ENCODE results near the gene C1orf232.
A peak's percentile ranks its signal among the peaks of the same experiment; 100 is the strongest.

The C1orf232 gene

GRCh38 chr1:26158271-26158907 is 10.4 kb downstream of the C1orf232 start:
- DNase-seq (ENCODE audit: low read depth in 2 of 2, low spot score in 1 of 2): no peak

DNA sequence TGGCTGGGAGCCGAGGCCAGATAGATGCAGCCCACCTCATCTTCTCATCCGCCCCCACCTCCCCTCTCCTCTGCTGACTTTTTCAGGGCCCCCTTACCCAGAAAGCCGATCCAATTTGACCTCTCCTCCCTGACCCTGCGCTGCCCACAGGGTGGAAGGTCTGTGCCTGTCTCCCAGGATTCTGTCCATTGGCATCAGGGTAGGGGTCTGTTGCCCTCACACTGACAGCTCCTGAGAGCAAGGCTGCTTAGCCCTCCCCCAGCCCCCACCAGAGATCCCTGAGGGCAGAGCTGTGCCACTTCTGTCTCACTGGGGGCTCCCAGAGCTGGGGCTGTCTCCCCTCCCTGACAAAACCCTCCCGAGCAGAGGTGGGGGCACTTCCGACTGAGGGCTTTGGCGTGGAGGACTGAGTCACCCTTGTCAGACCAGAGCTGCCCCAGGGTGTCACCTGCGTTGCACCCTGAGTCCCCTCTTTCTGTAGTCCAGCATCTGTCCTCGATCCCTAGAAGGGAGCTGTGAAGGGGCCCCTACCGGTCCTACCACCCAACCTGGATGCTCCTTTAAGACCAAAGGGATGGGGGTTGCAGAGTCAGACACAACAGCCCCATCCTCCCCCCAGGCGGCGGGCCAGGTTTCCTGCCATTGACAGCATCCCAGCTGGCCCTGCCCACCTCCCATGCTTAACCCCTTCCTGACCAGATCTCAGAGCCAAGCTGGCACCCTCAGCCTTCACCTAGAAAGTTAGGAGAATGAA is 12.3 kb downstream of the C1orf232 start:
- DNase-seq (ENCODE audit: low read depth in 2 of 2, low spot score in 1 of 2): no peak

GRCh38 chr1:26155370-26156284 is 13.1 kb downstream of the C1orf232 start:
- DNase-seq (ENCODE audit: low read depth in 2 of 2, low spot score in 1 of 2): no peak

- DNase-seq (ENCODE audit: low read depth in 2 of 2, low spot score in 1 of 2): no peak
These were observed 14.0 kb downstream of the C1orf232 start for GRCh38 chr1:26154750-26155149.

- no peak for DNase-seq (ENCODE audit: low read depth in 2 of 2, low spot score in 1 of 2)
These were observed 14.7 kb downstream of the C1orf232 start for GRCh38 chr1:26153966-26154532.

GRCh38 chr1:26148887-26149286 is 19.9 kb downstream of the C1orf232 start:
- no peak for DNase-seq (ENCODE audit: low read depth in 2 of 2, low spot score in 1 of 2)

DNA sequence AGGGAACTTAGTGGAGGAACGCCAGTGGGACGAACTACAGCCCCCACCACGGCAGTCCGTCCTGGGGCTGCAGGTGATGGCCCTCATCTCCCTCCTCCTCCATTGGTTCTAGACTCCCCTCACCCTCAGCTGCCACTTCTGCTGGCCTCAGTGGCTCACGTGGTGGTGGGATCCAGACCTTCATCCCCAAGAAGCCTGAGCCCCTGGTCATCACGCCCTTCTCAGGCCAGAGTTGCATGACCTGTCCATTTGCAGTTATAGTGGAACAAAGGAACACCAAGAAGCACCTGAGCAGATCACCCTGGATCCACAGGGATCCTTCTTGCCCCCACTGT is 22.8 kb downstream of the C1orf232 start:
- no peak for DNase-seq (ENCODE audit: low read depth in 2 of 2, low spot score in 1 of 2)

- DNase-seq (ENCODE audit: low read depth in 2 of 2, low spot score in 1 of 2): peak; percentile 50 to 59
These were observed 23.5 kb downstream of the C1orf232 start for GRCh38 chr1:26145041-26145959.

- DNase-seq (ENCODE audit: low read depth in 2 of 2, low spot score in 1 of 2): no peak
These were observed 26.6 kb downstream of the C1orf232 start for GRCh38 chr1:26142159-26142558.

DNA sequence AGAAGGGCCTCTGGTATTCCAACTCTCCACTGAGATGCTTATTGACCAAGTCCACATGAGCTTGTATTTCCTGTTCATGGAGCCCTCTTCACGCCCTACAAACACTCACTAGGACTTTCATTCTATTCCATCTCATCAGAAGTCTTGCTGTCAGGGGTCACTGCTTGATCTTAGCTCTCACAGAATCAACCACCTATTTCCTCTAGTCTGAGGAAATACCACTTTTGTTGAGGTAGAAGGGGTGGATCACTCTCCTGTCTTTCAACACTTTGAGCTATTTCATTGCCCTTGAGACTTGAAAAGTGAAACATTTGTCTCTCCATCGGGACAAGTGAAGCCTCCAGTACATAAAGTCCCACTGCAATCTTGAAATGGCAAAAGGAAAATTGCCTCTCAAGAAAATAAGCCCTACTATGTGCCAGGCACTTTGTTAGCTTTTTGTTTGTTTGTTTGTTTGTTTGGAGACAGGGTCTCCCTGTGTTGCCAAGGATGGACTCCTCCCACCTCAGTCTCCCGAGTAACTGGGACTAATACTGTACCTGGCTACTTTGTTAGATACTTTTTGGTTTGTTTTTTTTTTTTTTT is 29.7 kb downstream of the C1orf232 start:
- no peak for DNase-seq (ENCODE audit: low read depth in 2 of 2, low spot score in 1 of 2)

GRCh38 chr1:26134466-26134865 is 34.3 kb downstream of the C1orf232 start:
- no peak for DNase-seq (ENCODE audit: low read depth in 2 of 2, low spot score in 1 of 2)

GRCh38 chr1:26132834-26133167 is 36.0 kb downstream of the C1orf232 start:
- DNase-seq (ENCODE audit: low read depth in 2 of 2, low spot score in 1 of 2): no peak

DNA sequence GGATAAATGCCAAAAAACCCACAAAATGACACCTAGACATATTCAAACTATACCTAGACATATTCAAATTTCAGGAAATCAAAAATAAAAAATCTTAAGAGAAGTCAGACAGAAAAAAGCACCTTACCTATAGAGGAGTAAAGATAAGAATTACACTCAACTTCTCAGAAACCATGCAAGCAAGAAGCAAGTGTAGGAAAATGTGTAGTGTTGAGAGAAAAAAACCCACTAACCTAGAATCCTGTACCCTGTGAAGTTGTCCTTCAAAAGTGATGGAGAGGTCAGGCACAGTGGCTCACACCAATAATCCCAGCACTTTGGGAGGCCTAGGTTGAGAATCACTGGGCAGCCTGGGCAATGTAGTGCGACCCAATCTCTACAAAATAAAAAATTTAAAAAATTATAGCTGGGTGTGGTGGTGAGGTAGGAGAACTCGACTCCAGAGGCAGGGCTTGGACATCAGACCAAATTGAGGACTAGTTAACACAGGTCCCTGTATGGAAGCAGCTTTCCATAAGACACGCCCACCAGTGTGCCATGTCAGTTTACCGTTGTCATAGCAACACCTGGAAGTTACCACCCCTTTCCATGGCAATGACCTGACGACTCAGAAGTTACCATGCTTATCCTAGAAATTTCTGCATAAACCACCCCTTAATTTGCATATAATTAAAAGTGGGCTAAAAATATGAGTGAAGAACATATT is 36.5 kb downstream of the C1orf232 start:
- DNase-seq (ENCODE audit: low read depth in 2 of 2, low spot score in 1 of 2): no peak

GRCh38 chr1:26130695-26131094 is 38.1 kb downstream of the C1orf232 start:
- no peak for DNase-seq (ENCODE audit: low read depth in 2 of 2, low spot score in 1 of 2)

DNA sequence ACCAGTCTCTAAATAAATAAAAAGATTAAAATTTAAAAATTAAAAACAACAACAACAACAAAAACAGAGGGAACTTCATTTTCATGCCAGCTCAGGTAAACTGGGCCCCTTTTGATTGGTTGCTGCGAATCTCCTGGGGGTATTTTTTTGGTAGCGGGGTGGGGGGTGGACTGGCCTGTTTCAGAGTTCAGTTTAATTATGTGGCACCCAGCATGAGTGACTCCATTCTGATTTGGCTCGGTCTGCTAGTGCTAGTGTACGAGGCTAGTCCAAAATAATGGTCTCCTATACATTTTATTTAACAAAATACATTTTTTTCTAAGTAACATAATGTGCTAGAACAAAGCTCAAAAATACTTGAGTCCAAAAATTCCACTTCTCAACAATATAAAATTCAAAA is 39.0 kb downstream of the C1orf232 start:
- no peak for DNase-seq (ENCODE audit: low read depth in 2 of 2, low spot score in 1 of 2)

DNA sequence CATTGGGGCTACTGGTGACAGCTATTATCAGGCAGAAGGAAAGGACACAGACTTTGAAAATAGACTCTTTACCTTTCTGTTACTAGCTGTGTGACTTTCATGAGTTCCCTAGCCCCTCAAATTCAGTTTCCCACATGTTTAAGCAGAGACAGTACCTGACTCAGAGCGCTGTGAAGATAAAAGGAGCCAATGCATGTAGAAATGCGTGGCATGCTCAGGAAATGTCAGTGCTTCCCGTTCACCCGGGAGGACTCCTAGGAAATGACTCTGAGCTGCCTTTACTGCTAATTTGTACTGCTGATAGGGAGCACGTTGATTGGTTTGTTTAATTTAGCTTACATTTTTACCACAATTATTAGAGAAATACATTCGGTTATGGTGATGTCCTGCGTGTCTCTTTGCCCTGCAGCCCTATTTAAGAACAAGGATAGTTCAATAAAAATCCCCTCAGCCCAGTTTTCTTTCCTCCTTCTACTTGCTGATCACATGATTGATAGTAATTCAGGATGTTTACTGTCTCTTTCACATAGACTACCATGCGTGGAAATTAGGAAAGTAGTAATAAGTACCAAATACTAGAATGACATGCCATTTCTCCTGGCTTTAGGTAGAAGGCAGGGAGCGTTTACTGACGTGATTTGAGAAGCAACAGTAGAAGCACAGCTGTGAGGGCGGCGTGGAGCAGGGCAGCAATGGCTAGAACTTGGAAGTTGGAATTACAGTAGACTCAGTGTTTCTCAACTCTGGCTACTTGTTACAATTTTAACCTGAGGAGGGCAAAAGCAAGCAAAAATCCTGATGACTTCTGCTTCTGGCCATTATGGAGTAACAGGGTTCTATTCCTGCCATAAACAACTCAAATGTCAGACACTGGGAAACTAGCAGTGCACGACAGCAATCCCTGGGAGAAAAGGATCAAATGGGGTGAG is 41.3 kb downstream of the C1orf232 start:
- DNase-seq (ENCODE audit: low read depth in 2 of 2, low spot score in 1 of 2): no peak

DNA sequence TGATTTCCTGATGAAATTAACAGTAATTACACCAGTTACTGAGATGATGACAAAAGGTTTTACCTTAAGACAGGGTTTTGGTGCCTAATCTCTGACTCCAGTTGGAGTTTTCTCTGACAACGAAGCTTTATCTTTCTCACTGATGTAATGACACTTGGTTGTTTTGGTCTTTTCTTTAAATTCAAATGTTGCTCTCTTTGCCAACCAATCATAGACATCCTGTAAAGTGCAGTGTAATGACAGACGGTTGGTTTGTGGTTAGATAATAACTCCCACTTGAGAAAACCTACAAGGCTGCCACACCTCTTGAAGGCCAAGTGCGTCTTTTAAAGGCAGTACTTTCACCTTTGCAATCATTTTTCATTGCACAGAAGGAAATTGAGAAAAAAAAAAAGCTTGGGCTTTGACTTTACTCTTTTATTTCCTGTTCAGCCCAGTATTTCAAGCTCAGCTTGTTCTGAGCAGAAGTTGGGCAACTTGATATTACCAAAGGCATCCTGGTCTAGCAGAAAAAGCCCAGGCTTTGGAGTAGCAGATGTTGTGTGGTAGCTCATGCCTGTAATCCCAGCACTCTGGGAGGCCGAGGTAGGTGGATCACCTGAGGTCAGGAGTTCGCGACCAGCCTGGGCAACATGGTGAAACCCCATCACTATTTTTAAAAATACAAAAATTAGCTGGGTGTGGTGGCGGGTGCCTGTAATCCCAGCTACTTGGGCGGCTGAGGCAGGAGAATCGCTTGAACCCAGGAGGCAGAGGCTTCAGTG is 42.3 kb downstream of the C1orf232 start:
- DNase-seq (ENCODE audit: low read depth in 2 of 2, low spot score in 1 of 2): no peak

DNA sequence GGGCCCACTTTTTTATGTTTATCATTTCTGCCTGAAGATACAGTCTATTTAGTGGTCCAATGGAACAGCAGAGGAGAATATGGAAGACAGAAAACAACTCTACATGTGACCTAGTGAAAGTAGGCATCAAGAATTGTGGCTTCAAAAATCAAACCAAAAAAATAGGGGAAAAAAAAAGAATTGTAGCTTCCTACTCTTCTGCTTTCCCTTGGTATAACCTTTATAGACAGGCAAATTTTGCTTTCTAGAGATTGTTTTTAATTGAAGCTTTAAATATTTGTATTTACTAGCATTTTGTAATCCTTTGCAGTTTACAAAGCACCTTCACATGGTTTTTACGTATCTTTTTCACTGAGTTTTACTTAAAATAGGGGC is 42.8 kb downstream of the C1orf232 start:
- DNase-seq (ENCODE audit: low read depth in 2 of 2, low spot score in 1 of 2): no peak
